Esophagus muscularis mucosa (tissue), 4 donors: ENCODE measurements around the gene CDHR2.

Source experiments
- EP300 ChIP-seq: sonication (generic); formaldehyde crosslinking; IDR thresholded peaks from one replicate; pipeline ENCODE4 v1.6.1; 2017; ENCODE audit warnings: antibody characterized with exemption
- POLR2A ChIP-seq: fragments of 450-650 bp; IDR thresholded peaks from one replicate; pipeline ENCODE4 v1.6.1; 2017; ENCODE audit warnings: antibody characterized with exemption, moderate library complexity, mild to moderate bottlenecking, low read depth
- POLR2AphosphoS5 ChIP-seq, 2 donors: sonication (generic); formaldehyde crosslinking; IDR thresholded peaks; one replicate each; pipeline ENCODE4 v1.6.1; 2017; ENCODE audit warnings: antibody characterized with exemption in 2 of 2
- TF ChIP-seq, protein P1 (sequence below), 3 experiments: fragments of 200-600 bp in 2 of 3; fragments of 450-650 bp in 1 of 3; sonication (generic) in 2 of 3; IDR thresholded peaks; one replicate each; pipeline ENCODE4 v1.5.1; 2017 to 2019; ENCODE audit warnings: antibody characterized with exemption in 3 of 3, mild to moderate bottlenecking in 2 of 3, moderate library complexity in 1 of 3

DNA sequence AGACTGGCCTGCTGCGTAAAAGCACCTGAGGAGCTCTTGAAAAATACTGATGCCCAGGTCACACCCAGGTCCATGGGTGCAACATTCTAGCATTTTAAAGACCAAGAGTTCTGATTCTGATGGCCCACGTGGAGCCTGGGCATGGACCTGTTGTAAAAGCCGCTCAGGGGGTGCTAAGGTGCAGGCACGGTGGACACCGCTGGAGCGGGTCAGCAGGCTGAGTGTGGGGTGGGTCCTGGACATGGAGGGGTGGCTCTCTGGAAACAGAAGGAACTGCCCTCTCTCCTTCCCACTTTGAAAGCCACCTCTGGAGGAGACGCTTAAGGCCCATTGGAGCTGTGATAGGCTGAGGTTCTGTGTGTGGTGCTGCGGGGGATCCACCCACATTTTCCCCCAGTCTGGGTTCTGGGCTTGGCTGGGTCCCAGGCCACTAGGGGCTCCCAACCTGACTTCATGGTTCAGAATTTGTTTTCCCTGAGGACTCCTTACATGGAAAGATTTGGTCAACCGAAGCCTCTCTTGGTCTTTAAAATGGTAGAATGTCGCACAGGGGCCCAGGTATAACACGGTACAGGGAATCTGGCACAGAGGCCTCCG, 44.2 kb downstream of the CDHR2 start:
- TF ChIP-seq POLR2A (no peak), EP300 (no peak), POLR2AphosphoS5 (IDR thresholded peaks at IDR 0.05) (no peak)
- TF ChIP-seq, protein P1, sequence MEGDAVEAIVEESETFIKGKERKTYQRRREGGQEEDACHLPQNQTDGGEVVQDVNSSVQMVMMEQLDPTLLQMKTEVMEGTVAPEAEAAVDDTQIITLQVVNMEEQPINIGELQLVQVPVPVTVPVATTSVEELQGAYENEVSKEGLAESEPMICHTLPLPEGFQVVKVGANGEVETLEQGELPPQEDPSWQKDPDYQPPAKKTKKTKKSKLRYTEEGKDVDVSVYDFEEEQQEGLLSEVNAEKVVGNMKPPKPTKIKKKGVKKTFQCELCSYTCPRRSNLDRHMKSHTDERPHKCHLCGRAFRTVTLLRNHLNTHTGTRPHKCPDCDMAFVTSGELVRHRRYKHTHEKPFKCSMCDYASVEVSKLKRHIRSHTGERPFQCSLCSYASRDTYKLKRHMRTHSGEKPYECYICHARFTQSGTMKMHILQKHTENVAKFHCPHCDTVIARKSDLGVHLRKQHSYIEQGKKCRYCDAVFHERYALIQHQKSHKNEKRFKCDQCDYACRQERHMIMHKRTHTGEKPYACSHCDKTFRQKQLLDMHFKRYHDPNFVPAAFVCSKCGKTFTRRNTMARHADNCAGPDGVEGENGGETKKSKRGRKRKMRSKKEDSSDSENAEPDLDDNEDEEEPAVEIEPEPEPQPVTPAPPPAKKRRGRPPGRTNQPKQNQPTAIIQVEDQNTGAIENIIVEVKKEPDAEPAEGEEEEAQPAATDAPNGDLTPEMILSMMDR (IDR thresholded peaks at IDR 0.05): no peak
